Endodermal cell (in vitro differentiated cells): Measurements from ENCODE around the gene GLT6D1. TPM values are rescaled to one million over a fixed set of nuclear protein-coding genes. Genes with fewer than 3 reads are reported as not detected.

ENCODE experiments used
- DNase-seq: peaks from one replicate; pipeline ENCODE4 v3.0.0-alpha.2; 2017
- H3K27ac ChIP-seq: 2 replicates; pipeline ENCODE4 v1.5.1; 2013; ENCODE audit warnings: mild to moderate bottlenecking, low read depth, low read length, moderate library complexity
- H3K27me3 ChIP-seq: 2 replicates; pipeline ENCODE4 v1.6.1; 2013; ENCODE audit warnings: mild to moderate bottlenecking, low read length, moderate library complexity; ENCODE audit not compliant: insufficient read depth, control insufficient read depth, poor library complexity, severe bottlenecking
- H3K36me3 ChIP-seq: 2 replicates; pipeline ENCODE4 v1.7.0; 2013; ENCODE audit warnings: mild to moderate bottlenecking, low read length, moderate library complexity; ENCODE audit not compliant: control insufficient read depth, insufficient read depth
- H3K4me1 ChIP-seq: one replicate; pipeline ENCODE4 v1.7.0; 2013; ENCODE audit warnings: low read length; ENCODE audit not compliant: control insufficient read depth, insufficient read depth
- H3K4me3 ChIP-seq: 2 replicates; pipeline ENCODE4 v1.5.1; 2013; ENCODE audit warnings: mild to moderate bottlenecking, low read length, moderate library complexity
- H3K9ac ChIP-seq: 2 replicates; pipeline ENCODE4 v1.6.1; 2013; ENCODE audit warnings: mild to moderate bottlenecking, low read length, moderate library complexity; ENCODE audit not compliant: poor library complexity, severe bottlenecking; ENCODE audit errors: extremely low read depth
- H3K9me3 ChIP-seq: 2 replicates; pipeline ENCODE4 v1.6.1; 2013; ENCODE audit warnings: mild to moderate bottlenecking, low read length, moderate library complexity; ENCODE audit not compliant: control insufficient read depth
- H3K27ac Mint-ChIP-seq: 2 replicates; pipeline ENCODE4 v1.8.0; 2020; ENCODE audit warnings: mixed read lengths
- H3K27me3 Mint-ChIP-seq: 2 replicates; pipeline ENCODE4 v1.8.0; 2021; ENCODE audit warnings: mild to moderate bottlenecking, mixed read lengths; ENCODE audit not compliant: insufficient read depth
- H3K36me3 Mint-ChIP-seq: 2 replicates; pipeline ENCODE4 v1.8.0; 2020; ENCODE audit warnings: low read depth, mixed read lengths
- H3K4me1 Mint-ChIP-seq: 2 replicates; pipeline ENCODE4 v1.8.0; 2020; ENCODE audit warnings: mixed read lengths
- H3K4me3 Mint-ChIP-seq: 2 replicates; pipeline ENCODE4 v1.8.0; 2020; ENCODE audit warnings: mild to moderate bottlenecking, moderate library complexity, mixed read lengths
- H3K9me3 Mint-ChIP-seq: 2 replicates; pipeline ENCODE4 v1.8.0; 2020; ENCODE audit warnings: mild to moderate bottlenecking, mixed read lengths
- WGBS, 2 experiments: methylation state at CpG; one replicate each; pipeline versions ENCODE4 v1.1.5 to v1.1.7; 2013; ENCODE audit warnings: missing lambda C conversion rate in 2 of 2, mixed read lengths in 1 of 2; ENCODE audit not compliant: insufficient coverage in 1 of 2, insufficient read length in 1 of 2; 5-methylcytosine and 5-hydroxymethylcytosine counted together
- total RNA-seq, 2 donors: library from RNA; stranded (reverse); fragmentation: NEBNext Ultra II Directional in 1 of 2; extraction: Animal tissue kit (Norgen Biotek cat#: 25700) in 1 of 2; gene quantifications; 2 replicates in 1 of 2; 3 replicates in 1 of 2; pipeline ENCODE4 v1.2.1, GENCODE V29; 2021
- TF ChIP-seq, protein P1 (sequence below): fragments of 200-600 bp; sonication (generic); conservative IDR thresholded peaks from 2 replicates; pipeline ENCODE4 v1.5.0; 2021; ENCODE audit warnings: antibody characterized with exemption, mild to moderate bottlenecking

Gene GLT6D1
- total RNA-seq, 2 donors from 2014 or later: 0.60 TPM; not detected in 1

DNA sequence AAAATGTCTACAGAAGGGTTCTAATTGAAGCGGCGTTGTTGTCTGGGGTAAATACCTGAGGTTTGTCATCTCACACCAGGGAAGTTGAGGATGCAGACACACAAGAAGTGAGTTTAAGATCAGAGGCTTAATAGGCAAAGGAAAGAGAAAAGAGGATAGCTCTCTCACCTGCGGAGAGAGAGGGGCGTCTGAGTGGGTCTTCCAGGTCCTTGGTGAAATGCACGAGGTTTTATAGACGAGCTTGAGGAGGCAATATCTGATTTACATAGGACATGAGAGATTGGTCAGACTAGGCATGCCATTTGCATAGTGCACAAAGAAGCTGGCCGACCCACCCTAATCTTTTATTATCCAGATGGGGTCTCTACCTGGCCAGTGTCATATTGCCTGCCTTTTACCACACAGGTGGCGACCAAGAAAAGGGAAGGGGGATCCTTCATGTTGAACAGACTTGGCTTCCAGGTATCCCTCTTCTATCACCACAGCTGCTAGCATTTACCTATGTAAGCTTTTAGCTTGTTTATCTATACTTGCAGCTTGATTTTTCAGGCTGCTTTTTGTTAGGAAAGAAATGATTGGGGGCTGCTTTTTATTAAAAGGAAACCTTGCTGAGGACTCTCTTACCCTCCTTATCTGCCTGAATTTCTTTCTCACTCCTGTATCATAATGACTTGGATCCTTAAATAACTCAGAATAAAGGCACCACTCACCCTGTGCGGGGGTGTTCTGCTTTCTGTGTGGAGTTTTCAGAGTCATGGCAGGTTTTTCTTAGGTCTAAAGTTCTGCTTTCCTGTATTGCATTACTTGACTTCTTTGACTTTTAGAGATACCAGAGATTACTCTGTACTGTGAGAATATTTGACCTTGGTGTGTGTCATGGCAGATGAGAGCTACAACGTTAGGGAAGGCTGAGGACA lies 9.4 kb upstream of the GLT6D1 start:
- Histone ChIP-seq H3K4me3 (peak overlapping the region; percentile 53), H3K36me3 (no peaks in the 10 kb centered on the region), H3K4me1 (no peaks in the 10 kb centered on the region), H3K9me3 (peaks cover 90% of the 10 kb centered on the region), H3K9ac (no peak overlapping the region), H3K27me3 (no peaks in the 10 kb centered on the region), H3K27ac (no peak overlapping the region)
- H3K27me3 Mint-ChIP-seq: no peaks in the 10 kb centered on the region
- H3K4me3 Mint-ChIP-seq: no peak overlapping the region
- no peaks in the 10 kb centered on the region for H3K4me1 Mint-ChIP-seq
- no peak overlapping the region for H3K27ac Mint-ChIP-seq
- H3K9me3 Mint-ChIP-seq: peaks cover 90% of the 10 kb centered on the region
- 84 to 85% methylated on average over 9 to 10 of the region's 10 CpGs for WGBS, 2 experiments
- TF ChIP-seq, protein P1, sequence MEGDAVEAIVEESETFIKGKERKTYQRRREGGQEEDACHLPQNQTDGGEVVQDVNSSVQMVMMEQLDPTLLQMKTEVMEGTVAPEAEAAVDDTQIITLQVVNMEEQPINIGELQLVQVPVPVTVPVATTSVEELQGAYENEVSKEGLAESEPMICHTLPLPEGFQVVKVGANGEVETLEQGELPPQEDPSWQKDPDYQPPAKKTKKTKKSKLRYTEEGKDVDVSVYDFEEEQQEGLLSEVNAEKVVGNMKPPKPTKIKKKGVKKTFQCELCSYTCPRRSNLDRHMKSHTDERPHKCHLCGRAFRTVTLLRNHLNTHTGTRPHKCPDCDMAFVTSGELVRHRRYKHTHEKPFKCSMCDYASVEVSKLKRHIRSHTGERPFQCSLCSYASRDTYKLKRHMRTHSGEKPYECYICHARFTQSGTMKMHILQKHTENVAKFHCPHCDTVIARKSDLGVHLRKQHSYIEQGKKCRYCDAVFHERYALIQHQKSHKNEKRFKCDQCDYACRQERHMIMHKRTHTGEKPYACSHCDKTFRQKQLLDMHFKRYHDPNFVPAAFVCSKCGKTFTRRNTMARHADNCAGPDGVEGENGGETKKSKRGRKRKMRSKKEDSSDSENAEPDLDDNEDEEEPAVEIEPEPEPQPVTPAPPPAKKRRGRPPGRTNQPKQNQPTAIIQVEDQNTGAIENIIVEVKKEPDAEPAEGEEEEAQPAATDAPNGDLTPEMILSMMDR: no peak
- H3K36me3 Mint-ChIP-seq: peaks cover 4% of the 10 kb centered on the region
- peak; percentile 68 for DNase-seq

DNA sequence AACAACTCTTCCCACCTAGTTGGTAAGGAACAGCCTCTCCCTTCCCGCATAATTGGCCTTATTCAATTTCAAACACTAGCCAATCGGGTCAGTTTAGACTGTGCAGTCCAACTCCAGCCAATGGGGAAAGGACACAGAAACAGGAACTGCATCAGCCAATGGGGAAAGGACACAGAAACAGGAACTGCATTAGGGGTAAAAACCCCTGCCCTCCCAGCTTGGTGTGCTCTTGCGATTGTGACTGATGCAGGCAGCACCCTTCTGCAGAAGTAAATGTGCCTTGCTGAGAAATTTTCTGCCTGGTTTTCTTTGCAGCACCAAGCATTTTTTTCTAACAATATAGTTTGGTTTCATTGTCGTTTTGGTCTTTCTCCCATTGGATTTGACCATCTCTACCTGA lies 8.5 kb upstream of the GLT6D1 start:
- H3K9me3 Mint-ChIP-seq: peaks cover 91% of the 10 kb centered on the region
- no peaks in the 10 kb centered on the region for H3K27me3 Mint-ChIP-seq
- H3K4me1 ChIP-seq: no peaks in the 10 kb centered on the region
- no peak for DNase-seq
- H3K36me3 Mint-ChIP-seq: peaks cover 4% of the 10 kb centered on the region
- TF ChIP-seq, protein P1: no peak
- no peaks in the 10 kb centered on the region for H3K4me1 Mint-ChIP-seq
- H3K9ac ChIP-seq: no peak overlapping the region
- H3K27ac Mint-ChIP-seq: no peak overlapping the region
- 84 to 91% methylated on average over 4 of the region's 4 CpGs for WGBS, 2 experiments
- no peak overlapping the region for H3K27ac ChIP-seq
- no peak overlapping the region for H3K4me3 Mint-ChIP-seq
- peak overlapping the region; percentile 53 for H3K4me3 ChIP-seq
- no peaks in the 10 kb centered on the region for H3K36me3 ChIP-seq
- no peaks in the 10 kb centered on the region for H3K27me3 ChIP-seq
- H3K9me3 ChIP-seq: peaks cover 85% of the 10 kb centered on the region

DNA sequence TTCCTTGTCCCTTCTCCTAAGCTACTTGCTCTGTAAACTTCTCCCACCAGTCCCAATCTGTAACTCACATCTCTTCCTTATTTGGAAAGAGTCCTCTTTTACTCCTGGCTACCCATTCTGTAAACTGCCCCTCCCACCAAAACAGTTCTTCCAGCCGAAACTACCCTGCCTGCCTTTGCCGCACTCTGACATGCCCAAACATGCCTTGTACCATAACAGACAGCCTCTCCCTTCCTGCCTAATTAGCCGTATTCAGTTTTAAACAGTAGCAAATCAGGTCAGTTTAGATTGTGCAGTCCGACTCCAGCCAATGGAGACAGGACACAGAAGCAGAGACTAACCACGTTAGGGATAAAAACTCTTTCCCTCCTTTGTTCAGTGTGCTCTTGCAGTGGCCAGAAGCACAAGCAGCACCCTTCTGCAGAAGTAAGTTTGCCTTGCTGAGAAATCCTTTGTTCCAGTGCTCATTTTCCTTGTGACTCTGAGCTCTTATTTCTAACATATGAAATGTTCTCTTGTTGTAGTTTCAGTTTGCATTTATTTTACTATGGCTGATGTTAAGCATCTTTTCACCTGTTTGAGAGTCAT lies 5.4 kb upstream of the GLT6D1 start:
- no peaks in the 10 kb centered on the region for H3K36me3 ChIP-seq
- H3K4me1 Mint-ChIP-seq: no peaks in the 10 kb centered on the region
- WGBS, 2 experiments: 74 to 89% methylated on average over 4 to 5 of the region's 5 CpGs
- H3K27me3 ChIP-seq: no peaks in the 10 kb centered on the region
- no peak for DNase-seq
- H3K36me3 Mint-ChIP-seq: no peaks in the 10 kb centered on the region
- TF ChIP-seq, protein P1: no peak
- peaks cover 63% of the 10 kb centered on the region for H3K9me3 ChIP-seq
- no peak overlapping the region for H3K4me3 Mint-ChIP-seq
- no peak overlapping the region for H3K4me3 ChIP-seq
- no peak overlapping the region for H3K27ac Mint-ChIP-seq
- no peaks in the 10 kb centered on the region for H3K4me1 ChIP-seq
- no peaks in the 10 kb centered on the region for H3K27me3 Mint-ChIP-seq
- H3K9ac ChIP-seq: no peak overlapping the region
- no peak overlapping the region for H3K27ac ChIP-seq
- H3K9me3 Mint-ChIP-seq: peaks cover 85% of the 10 kb centered on the region
